GM18505 (cell line): Measurements from ENCODE around the gene PTPRG.

Experiments used
- ATAC-seq: cut with Tn5 transposase; IDR thresholded peaks from one replicate; pipeline ENCODE4 v1.9.1; 2021; ENCODE audit not compliant: unreplicated experiment
- POLR2A ChIP-seq: IDR thresholded peaks from 4 replicates; pipeline ENCODE4 v1.6.1; 2011; ENCODE audit warnings: borderline replicate concordance; ENCODE audit not compliant: insufficient read depth, insufficient read length; ENCODE audit errors: extremely low read depth

The PTPRG gene

GRCh38 chr3:62183969-62184368 lies 622.6 kb downstream of the PTPRG start:
- no peak for TF ChIP-seq POLR2A

GRCh38 chr3:62184559-62184958 lies 623.2 kb downstream of the PTPRG start:
- TF ChIP-seq POLR2A = no peak
- no peak for ATAC-seq

More at GRCh38 chr3:62183969-62184368, 622.6 kb downstream of the PTPRG start:
- no peak for ATAC-seq

- no peak for TF ChIP-seq POLR2A
- ATAC-seq = no peak
Measured at GRCh38 chr3:62187022-62187431, 625.7 kb downstream of the PTPRG start.

GRCh38 chr3:62188681-62189375 lies 627.5 kb downstream of the PTPRG start:
- ATAC-seq = peak; percentile 74
- no peak for TF ChIP-seq POLR2A

GRCh38 chr3:62189376-62189698 lies 628.0 kb downstream of the PTPRG start:
- no peak for TF ChIP-seq POLR2A
- no peak for ATAC-seq

- TF ChIP-seq POLR2A = no peak
- no peak for ATAC-seq
Measured at GRCh38 chr3:62192891-62193290, 631.5 kb downstream of the PTPRG start.

- ATAC-seq = no peak
- no peak for TF ChIP-seq POLR2A
Measured at GRCh38 chr3:62193586-62194345, 632.4 kb downstream of the PTPRG start.

- ATAC-seq = no peak
- TF ChIP-seq POLR2A = no peak
Measured at GRCh38 chr3:62197350-62198012, 636.1 kb downstream of the PTPRG start.

GRCh38 chr3:62199126-62199525 lies 637.8 kb downstream of the PTPRG start:
- TF ChIP-seq POLR2A = no peak
- no peak for ATAC-seq

GRCh38 chr3:62201438-62202035 lies 640.2 kb downstream of the PTPRG start:
- ATAC-seq = no peak

GRCh38 chr3:62203152-62203551 lies 641.8 kb downstream of the PTPRG start:
- no peak for TF ChIP-seq POLR2A
- no peak for ATAC-seq

More at GRCh38 chr3:62201438-62202035, 640.2 kb downstream of the PTPRG start:
- TF ChIP-seq POLR2A = no peak

- TF ChIP-seq POLR2A = no peak
- no peak for ATAC-seq
Measured at GRCh38 chr3:62203561-62203960, 642.2 kb downstream of the PTPRG start.

- TF ChIP-seq POLR2A = no peak
- no peak for ATAC-seq
Measured at GRCh38 chr3:62207197-62207596, 645.8 kb downstream of the PTPRG start.
